Neuronal stem cell (in vitro differentiated cells): ENCODE results near the gene FADS1. TPM values are rescaled to one million over a fixed set of nuclear protein-coding genes. Genes with fewer than 3 reads are reported as not detected.

Source experiments
- DNase-seq: peaks from one replicate; pipeline ENCODE4 v3.0.0-alpha.2; 2013; ENCODE audit warnings: low spot score
- H2AFZ ChIP-seq: one replicate; pipeline ENCODE4 v1.6.1; 2013; ENCODE audit warnings: mild to moderate bottlenecking, low read length, inconsistent platforms
- H2AK5ac ChIP-seq: 2 replicates; pipeline ENCODE4 v1.6.1; 2013; ENCODE audit warnings: low read depth, mild to moderate bottlenecking, inconsistent platforms, low read length, moderate library complexity, mixed read lengths
- H2BK120ac ChIP-seq: 2 replicates; pipeline ENCODE4 v1.6.1; 2013; ENCODE audit warnings: low read depth, mild to moderate bottlenecking, inconsistent platforms, low read length, moderate library complexity, mixed read lengths
- H2BK12ac ChIP-seq: one replicate; pipeline ENCODE4 v1.6.1; 2013; ENCODE audit warnings: low read length, inconsistent platforms
- H2BK15ac ChIP-seq: 2 replicates; pipeline ENCODE4 v1.6.1; 2013; ENCODE audit warnings: mild to moderate bottlenecking, low read length, inconsistent platforms, mixed read lengths
- H2BK5ac ChIP-seq: one replicate; pipeline ENCODE4 v1.6.1; 2013; ENCODE audit warnings: inconsistent platforms, mild to moderate bottlenecking, low read length, moderate library complexity
- H3K14ac ChIP-seq: one replicate; pipeline ENCODE4 v1.6.1; 2013; ENCODE audit warnings: low read length, inconsistent platforms
- H3K18ac ChIP-seq: 2 replicates; pipeline ENCODE4 v1.6.1; 2013; ENCODE audit warnings: low read length, inconsistent platforms
- H3K23ac ChIP-seq: 2 replicates; pipeline ENCODE4 v1.6.1; 2013; ENCODE audit warnings: low read depth, mild to moderate bottlenecking, mixed read lengths, low read length, inconsistent platforms; ENCODE audit not compliant: poor library complexity
- H3K27ac ChIP-seq: replicated peaks from 3 replicates; pipeline ENCODE4 v1.5.1; 2013; ENCODE audit warnings: low read length, inconsistent platforms
- H3K27me3 ChIP-seq, 3 experiments: 2 replicates each; pipeline ENCODE4 v1.6.1; 2013; ENCODE audit warnings: low read length in 3 of 3, mild to moderate bottlenecking in 2 of 3, inconsistent platforms in 1 of 3, low read depth in 1 of 3, mixed read lengths in 1 of 3, moderate library complexity in 1 of 3; ENCODE audit not compliant: control insufficient read depth in 3 of 3, insufficient read depth in 3 of 3
- H3K36me3 ChIP-seq, 2 donors: replicated peaks in 1 of 2; 2 replicates each; pipeline ENCODE4 v1.6.1; 2013; ENCODE audit warnings: low read length in 2 of 2; ENCODE audit not compliant: control insufficient read depth in 2 of 2, insufficient read depth in 2 of 2
- H3K4ac ChIP-seq: 2 replicates; pipeline ENCODE4 v1.6.1; 2013; ENCODE audit warnings: inconsistent platforms, mild to moderate bottlenecking, low read length, moderate library complexity
- H3K4me1 ChIP-seq, 2 donors: 1 replicate in 1 of 2; 2 replicates in 1 of 2; pipeline ENCODE4 v1.6.1; 2013; ENCODE audit warnings: low read length in 2 of 2, low read depth in 1 of 2; ENCODE audit not compliant: control insufficient read depth in 2 of 2, insufficient read depth in 1 of 2
- H3K4me2 ChIP-seq: one replicate; pipeline ENCODE4 v1.6.1; 2013; ENCODE audit warnings: mild to moderate bottlenecking, low read length, inconsistent platforms; ENCODE audit not compliant: insufficient read depth, poor library complexity, severe bottlenecking
- H3K4me3 ChIP-seq, 2 donors: 2 replicates each; pipeline ENCODE4 v1.5.1; 2013; ENCODE audit warnings: low read length in 2 of 2, mild to moderate bottlenecking in 2 of 2, inconsistent platforms in 1 of 2, moderate library complexity in 1 of 2
- H3K79me1 ChIP-seq: one replicate; pipeline ENCODE4 v1.6.1; 2013; ENCODE audit warnings: low read depth, mild to moderate bottlenecking, inconsistent platforms, low read length, moderate library complexity
- H3K9ac ChIP-seq: one replicate; pipeline ENCODE4 v1.6.1; 2013; ENCODE audit warnings: mild to moderate bottlenecking, low read depth, low read length, inconsistent platforms; ENCODE audit not compliant: poor library complexity
- H3K9me3 ChIP-seq, 2 donors: replicated peaks in 1 of 2; 2 replicates each; pipeline versions ENCODE3 to v1.6.1; 2013; ENCODE audit warnings: low read length in 2 of 2, mild to moderate bottlenecking in 2 of 2, inconsistent platforms in 1 of 2, low read depth in 1 of 2, mixed read lengths in 1 of 2, moderate library complexity in 1 of 2; ENCODE audit not compliant: control insufficient read depth in 2 of 2, insufficient read depth in 1 of 2
- H4K8ac ChIP-seq: one replicate; pipeline ENCODE4 v1.6.1; 2013; ENCODE audit warnings: low read depth, mild to moderate bottlenecking, inconsistent platforms, low read length, moderate library complexity
- H4K91ac ChIP-seq: one replicate; pipeline ENCODE4 v1.6.1; 2013; ENCODE audit warnings: low read length, low read depth, mild to moderate bottlenecking, inconsistent platforms; ENCODE audit not compliant: poor library complexity
- WGBS, 2 donors: extraction: QIAGEN DNeasy Blood & Tissue Kit; methylation state at CpG; one replicate each; pipeline ENCODE4 v1.1.7; 2013; ENCODE audit warnings: missing lambda C conversion rate in 2 of 2, mixed read lengths in 1 of 2; ENCODE audit not compliant: insufficient read length in 2 of 2, insufficient replicate concordance in 1 of 2; ENCODE audit errors: extremely low coverage in 2 of 2; 5-methylcytosine and 5-hydroxymethylcytosine counted together
- polyA plus RNA-seq, 2 experiments: library from polyadenylated mRNA; stranded (reverse); fragments of 200-250 nt; gene quantifications; one replicate each; pipeline ENCODE4 v1.2.3, GENCODE V29; 2013

FADS1 gene
- 171 TPM for polyA plus RNA-seq (2013, experiment 1 of 2)
- 174 TPM for polyA plus RNA-seq (2013, experiment 2 of 2)

GRCh38 chr11:61816736-61817455 lies at the start of gene FADS1:
TSS of gene FADS1 (minus strand) at chr11:61817003. CDS start at chr11:61816929, 74 bp downstream.
- H3K36me3 ChIP-seq = peaks cover 20 to 37% of the 10 kb centered on the region in 2 donors
- H2AFZ ChIP-seq = peak within 1 kb of the TSS; percentile 72
- peaks cover 14 to 19% of the 10 kb centered on the region in 2 donors for H3K4me1 ChIP-seq
- no peaks in the 10 kb centered on the region for H3K27me3 ChIP-seq
- peaks cover 25% of the 10 kb centered on the region for H3K79me1 ChIP-seq
- DNase-seq = peak; percentile 93
- H4K8ac ChIP-seq = no peak within 1 kb of the TSS
- H2BK15ac ChIP-seq = peak within 1 kb of the TSS; percentile 99
- peak within 1 kb of the TSS; percentile 100 for H2AK5ac ChIP-seq
- peak within 1 kb of the TSS; percentile 99 for H3K23ac ChIP-seq
- peak within 1 kb of the TSS; percentile 91 to 97 for H3K4me3 ChIP-seq
- peak within 1 kb of the TSS; percentile 86 for H2BK12ac ChIP-seq
- H3K27ac ChIP-seq = peak within 1 kb of the TSS; percentile 85
- no CpG with 5 or more reads among the region's 73 CpGs for WGBS, 2 donors
- H3K4ac ChIP-seq = peak within 1 kb of the TSS; percentile 99
- peak within 1 kb of the TSS; percentile 100 for H2BK120ac ChIP-seq
- H2BK5ac ChIP-seq = peak within 1 kb of the TSS; percentile 99
- H3K14ac ChIP-seq = peak within 1 kb of the TSS; percentile 99
- peak within 1 kb of the TSS; percentile 97 for H4K91ac ChIP-seq
- peak within 1 kb of the TSS; percentile 100 for H3K18ac ChIP-seq
- peak within 1 kb of the TSS; percentile 99 for H3K9ac ChIP-seq
- peaks cover 0 to 3% of the 10 kb centered on the region in 2 donors for H3K9me3 ChIP-seq
- peak within 1 kb of the TSS; percentile 87 for H3K4me2 ChIP-seq

GRCh38 chr11:61866231-61866957 lies 49.6 kb upstream of the FADS1 start:
- no peak for DNase-seq
- H3K27me3 ChIP-seq = peaks cover 0 to 2% (median 0%) of the 10 kb centered on the region in 3 experiments
- no peak overlapping the region for H4K91ac ChIP-seq
- no peak overlapping the region for H2AFZ ChIP-seq
- H4K8ac ChIP-seq = no peak overlapping the region
- H3K14ac ChIP-seq = no peak overlapping the region
- no peaks in the 10 kb centered on the region for H3K9me3 ChIP-seq
- no peak overlapping the region for H3K4me3 ChIP-seq
- H2BK15ac ChIP-seq = no peak overlapping the region
- H3K27ac ChIP-seq = no peak overlapping the region
- H3K4ac ChIP-seq = no peak overlapping the region
- H2BK5ac ChIP-seq = no peak overlapping the region
- peak overlapping the region; percentile 70 for H3K23ac ChIP-seq
- no peak overlapping the region for H2AK5ac ChIP-seq
- peaks cover 50 to 61% of the 10 kb centered on the region in 2 donors for H3K36me3 ChIP-seq
- H2BK120ac ChIP-seq = no peak overlapping the region
- H3K79me1 ChIP-seq = no peaks in the 10 kb centered on the region
- no CpG with 5 or more reads among the region's 18 CpGs for WGBS, 2 donors
- no peak overlapping the region for H2BK12ac ChIP-seq
- no peak overlapping the region for H3K9ac ChIP-seq
- H3K18ac ChIP-seq = no peak overlapping the region
- peaks cover 11 to 15% of the 10 kb centered on the region in 2 donors for H3K4me1 ChIP-seq
- H3K4me2 ChIP-seq = no peak overlapping the region

- Histone ChIP-seq H3K18ac (peak overlapping the region; percentile 16), H4K91ac (no peak overlapping the region), H3K36me3 (peaks cover 58 to 71% of the 10 kb centered on the region in 2 donors), H3K23ac (peak overlapping the region; percentile 52), H2BK12ac (no peak overlapping the region), H2AFZ (no peak overlapping the region), H3K4me3 (peak overlapping the region in 1 of 2 donors; percentile 11), H3K27me3 (no peaks in the 10 kb centered on the region), H2BK120ac (no peak overlapping the region), H2AK5ac (no peak overlapping the region), H3K4me2 (no peak overlapping the region), H3K4ac (no peak overlapping the region), H2BK15ac (no peak overlapping the region), H3K9me3 (no peaks in the 10 kb centered on the region), H2BK5ac (peak overlapping the region; percentile 78), H3K14ac (no peak overlapping the region), H4K8ac (no peak overlapping the region), H3K9ac (no peak overlapping the region), H3K4me1 (peaks cover 5 to 7% of the 10 kb centered on the region in 2 donors), H3K27ac (no peak overlapping the region), H3K79me1 (peaks cover under 1% of the 10 kb centered on the region)
- no peak for DNase-seq
- WGBS, 2 donors = no CpG with 5 or more reads among the region's 20 CpGs
These were observed 48.3 kb upstream of the FADS1 start for GRCh38 chr11:61864814-61865775.
